ENCODE results near the gene CSNK1A1L. TPM values are rescaled to one million over a fixed set of nuclear protein-coding genes. Genes with fewer than 3 reads are reported as not detected.

The CSNK1A1L gene
- polyA plus RNA-seq, 1 experiment, result not detected

- ChIA-PET CTCF (interaction anchor here (1.0 to 1.8 kb wide), 4 partner anchors 71 to 1515 kb away, joined by 3 to 6 read pairs (median 4); no protein-coding TSS in a partner anchor), POLR2A (no interaction called here)
- Histone ChIP-seq H3K27me3 (ENCODE audit: control insufficient read depth, insufficient read depth, low read length) (no peaks in the 10 kb centered on the region), H3K36me3 (ENCODE audit: control insufficient read depth, insufficient read depth, low read length) (no peaks in the 10 kb centered on the region), H3K4me3 (ENCODE audit: low read depth, low read length) (no peak overlapping the region)
- no peak for DNase-seq (ENCODE audit: low read depth)
- TF ChIP-seq CTCF (IDR thresholded peaks at IDR 0.05; ENCODE audit: insufficient read depth, low read depth, low read length), result no peak
Measured at GRCh38 chr13:37070956-37071355, 34.5 kb downstream of the CSNK1A1L start.

- no peaks in the 10 kb centered on the region for H3K27me3 ChIP-seq (ENCODE audit: control insufficient read depth, insufficient read depth, low read length)
- H3K4me3 ChIP-seq (ENCODE audit: low read depth, low read length), result no peak overlapping the region
- CTCF ChIA-PET, result interaction anchor here (1.0 to 1.8 kb wide), 4 partner anchors 70 to 1516 kb away, joined by 3 to 6 read pairs (median 4); no protein-coding TSS in a partner anchor
- POLR2A ChIA-PET, result no interaction called here
- TF ChIP-seq CTCF (IDR thresholded peaks at IDR 0.05; ENCODE audit: insufficient read depth, low read depth, low read length), result no peak
- H3K36me3 ChIP-seq (ENCODE audit: control insufficient read depth, insufficient read depth, low read length), result no peaks in the 10 kb centered on the region
- no peak for DNase-seq (ENCODE audit: low read depth)
Measured at GRCh38 chr13:37070145-37070695, 35.2 kb downstream of the CSNK1A1L start.

GRCh38 chr13:37069597-37070103 lies 35.8 kb downstream of the CSNK1A1L start:
- ChIA-PET CTCF (interaction anchor here (1.0 to 1.8 kb wide), 4 partner anchors 70 to 545 kb away, joined by 3 to 6 read pairs (median 4); no protein-coding TSS in a partner anchor), POLR2A (no interaction called here)
- Histone ChIP-seq H3K36me3 (ENCODE audit: control insufficient read depth, insufficient read depth, low read length) (no peaks in the 10 kb centered on the region), H3K4me3 (ENCODE audit: low read depth, low read length) (no peak overlapping the region), H3K27me3 (ENCODE audit: control insufficient read depth, insufficient read depth, low read length) (no peaks in the 10 kb centered on the region)
- TF ChIP-seq CTCF (IDR thresholded peaks at IDR 0.05; ENCODE audit: insufficient read depth, low read depth, low read length), result no peak
- DNase-seq (ENCODE audit: low read depth), result no peak

GRCh38 chr13:37068962-37069361 lies 36.5 kb downstream of the CSNK1A1L start:
- Histone ChIP-seq H3K27me3 (ENCODE audit: control insufficient read depth, insufficient read depth, low read length) (no peaks in the 10 kb centered on the region), H3K4me3 (ENCODE audit: low read depth, low read length) (no peak overlapping the region), H3K36me3 (ENCODE audit: control insufficient read depth, insufficient read depth, low read length) (no peaks in the 10 kb centered on the region)
- DNase-seq (ENCODE audit: low read depth), result no peak
- CTCF ChIA-PET, result interaction anchor here (1.1 kb wide), 1 partner anchor 69 kb away, joined by 3 read pairs; no protein-coding TSS in a partner anchor
- POLR2A ChIA-PET, result no interaction called here
- TF ChIP-seq CTCF (IDR thresholded peaks at IDR 0.05; ENCODE audit: insufficient read depth, low read depth, low read length), result no peak

- ChIA-PET POLR2A (no interaction called here), CTCF (interaction anchor here (0.8 to 1.2 kb wide), 3 partner anchors 210 to 647 kb away, joined by 3 read pairs; no protein-coding TSS in a partner anchor)
- no peak for TF ChIP-seq CTCF (IDR thresholded peaks at IDR 0.05; ENCODE audit: insufficient read depth, low read depth, low read length)
- Histone ChIP-seq H3K4me3 (ENCODE audit: low read depth, low read length) (no peak overlapping the region), H3K36me3 (ENCODE audit: control insufficient read depth, insufficient read depth, low read length) (no peaks in the 10 kb centered on the region), H3K27me3 (ENCODE audit: control insufficient read depth, insufficient read depth, low read length) (no peaks in the 10 kb centered on the region)
- no peak for DNase-seq (ENCODE audit: low read depth)
Measured at GRCh38 chr13:37067874-37068273, 37.6 kb downstream of the CSNK1A1L start.
